HL-60 (cell line): ENCODE results near the gene ESCO1.
"Not testable (repeated sequence)": the region's sequence is repeated elsewhere in the genome, so short reads cannot be mapped to it uniquely, and the experiment has no call there.

ENCODE experiments used
- DNase-seq, 2 experiments: peaks; one replicate each; pipeline ENCODE4 v3.0.0-alpha.2; 2010 to 2020; ENCODE audit warnings: low read depth in 1 of 2, low spot score in 1 of 2
- H3K27ac ChIP-seq: fragments of 250-450 bp; sonication (Bioruptor Pico); replicated peaks from 2 replicates; pipeline ENCODE4 v1.5.1; 2020; ENCODE audit warnings: mild to moderate bottlenecking, moderate library complexity
- H3K27me3 ChIP-seq: fragments of 250-450 bp; sonication (Bioruptor Pico); 2 replicates; pipeline ENCODE4 v1.5.1; 2021; ENCODE audit warnings: mild to moderate bottlenecking, moderate library complexity; ENCODE audit not compliant: insufficient read depth, poor library complexity, severe bottlenecking
- H3K4me3 ChIP-seq: replicated peaks from 2 replicates; pipeline ENCODE4 v1.5.1; 2011; ENCODE audit warnings: mild to moderate bottlenecking, control low read depth, low read length; ENCODE audit not compliant: insufficient read depth
- CTCF ChIP-seq: IDR thresholded peaks from one replicate; pipeline ENCODE4 v1.5.1; 2011; ENCODE audit warnings: low read length, control low read depth, inconsistent platforms; ENCODE audit not compliant: insufficient read depth
- GABPA ChIP-seq: IDR thresholded peaks from 2 replicates; pipeline ENCODE4 v1.6.1; 2012; ENCODE audit warnings: low read depth
- POLR2AphosphoS5 ChIP-seq: IDR thresholded peaks from 2 replicates; pipeline ENCODE4 v1.6.1; 2012; ENCODE audit warnings: low read depth
- REST ChIP-seq: IDR thresholded peaks from 2 replicates; pipeline ENCODE4 v1.6.1; 2012; ENCODE audit warnings: low read depth; ENCODE audit not compliant: insufficient replicate concordance
- SPI1 ChIP-seq: IDR thresholded peaks from 2 replicates; pipeline ENCODE4 v1.6.1; 2012; ENCODE audit warnings: low read depth, mild to moderate bottlenecking, borderline replicate concordance

The ESCO1 gene

GRCh38 chr18:21597620-21598019, 2.9 kb downstream of the ESCO1 start:
- no peak for TF ChIP-seq SPI1
- no peak overlapping the region for H3K27ac ChIP-seq
- DNase-seq, result no peak
- no peak overlapping the region for H3K4me3 ChIP-seq
- no peaks in the 10 kb centered on the region for H3K27me3 ChIP-seq

- DNase-seq, result no peak
- TF ChIP-seq SPI1 (no peak), POLR2AphosphoS5 (no peak), GABPA (no peak), REST (no peak), CTCF (no peak)
- H3K27me3 ChIP-seq, result no peaks in the 10 kb centered on the region
- H3K27ac ChIP-seq, result no peak overlapping the region
- H3K4me3 ChIP-seq, result no peak overlapping the region
These were observed 6.8 kb downstream of the ESCO1 start for GRCh38 chr18:21593540-21594257.

GRCh38 chr18:21592361-21592760, 8.1 kb downstream of the ESCO1 start:
- not testable (repeated sequence) for H3K4me3 ChIP-seq, H3K27me3 ChIP-seq, H3K27ac ChIP-seq, DNase-seq

- DNase-seq, result no peak
- Histone ChIP-seq H3K27ac (no peak overlapping the region), H3K27me3 (no peaks in the 10 kb centered on the region), H3K4me3 (no peak overlapping the region)
- TF ChIP-seq SPI1 (no peak), POLR2AphosphoS5 (no peak), GABPA (no peak), REST (no peak), CTCF (no peak)
These were observed 16.1 kb downstream of the ESCO1 start for GRCh38 chr18:21584391-21584790.

- no peak for DNase-seq
- no peak overlapping the region for H3K27ac ChIP-seq
- no peaks in the 10 kb centered on the region for H3K27me3 ChIP-seq
- no peak for TF ChIP-seq CTCF
- no peak for TF ChIP-seq POLR2AphosphoS5
- TF ChIP-seq REST, result no peak
- no peak for TF ChIP-seq SPI1
- no peak for TF ChIP-seq GABPA
- H3K4me3 ChIP-seq, result no peak overlapping the region
These were observed 24.8 kb downstream of the ESCO1 start for GRCh38 chr18:21575656-21576055.
